ENCODE results near the gene PURB.

DNA sequence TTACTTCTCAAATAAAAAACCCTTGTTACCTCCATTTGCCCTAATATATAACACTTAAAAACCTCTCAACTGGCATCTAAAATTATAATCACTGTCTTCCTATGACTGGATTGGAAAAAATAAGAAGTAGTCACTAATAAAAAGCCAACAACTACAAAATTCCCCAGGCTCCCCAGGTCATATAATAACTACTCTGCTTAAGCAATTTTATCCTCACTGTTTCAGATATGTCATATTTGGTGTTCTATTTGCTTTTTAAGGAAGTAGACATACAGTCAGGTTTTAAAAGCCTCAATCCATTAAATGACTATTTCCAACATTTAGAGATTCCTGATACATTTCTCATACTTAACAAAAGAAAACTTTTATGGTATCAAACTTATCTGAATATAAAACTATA, 39.9 kb downstream of the PURB start:
- TF ChIP-seq GABPA (IDR thresholded peaks at IDR 0.05; ENCODE audit: low read depth) (no peak), ASH2L (IDR thresholded peaks at IDR 0.05; ENCODE audit: borderline replicate concordance, low read depth) (no peak), HDAC6 (IDR thresholded peaks at IDR 0.05; ENCODE audit: unreplicated experiment) (no peak), MYC (IDR thresholded peaks at IDR 0.05; ENCODE audit: insufficient read depth, insufficient read length, insufficient replicate concordance, low read length, severe bottlenecking) (no peak), POLR2AphosphoS2 (IDR thresholded peaks at IDR 0.05; ENCODE audit: low read depth, low read length) (no peak), ZNF274 (IDR thresholded peaks at IDR 0.05; ENCODE audit: insufficient read depth, insufficient read length) (no peak)
